H1 (cell line): ENCODE results near the gene MBTPS1. TPM values are rescaled to one million over a fixed set of nuclear protein-coding genes. Genes with fewer than 3 reads are reported as not detected.

Experiments
- RAD21 ChIP-seq, 2 experiments: IDR thresholded peaks in 1 of 2; conservative IDR thresholded peaks in 1 of 2; 2 replicates each; pipeline ENCODE4 v1.6.1; 2011; ENCODE audit warnings: low read depth in 2 of 2, low read length in 2 of 2, improper control_type of control experiment in 1 of 2, inconsistent platforms in 1 of 2, mild to moderate bottlenecking in 1 of 2, moderate library complexity in 1 of 2
- TAF7 ChIP-seq: optimal IDR thresholded peaks from 2 replicates; pipeline ENCODE3; 2011; ENCODE audit warnings: low read depth, mild to moderate bottlenecking, inconsistent platforms, low read length, moderate library complexity, borderline replicate concordance
- polyA plus RNA-seq, 7 experiments: library from polyadenylated mRNA; depleted of rRNA in 3 of 7; stranded (reverse) in 5 of 7; unstranded in 2 of 7; fragments of >200 nt in 5 of 7; fragments of 200-250 nt in 2 of 7; gene quantifications; 1 replicate in 5 of 7; 2 replicates in 1 of 7; 4 replicates in 1 of 7; pipeline versions ENCODE4 v1.2.1 to v1.2.3, GENCODE V29; 2011 to 2013; ENCODE audit warnings: missing spikeins in 2 of 7, mixed read lengths in 2 of 7
- total RNA-seq: library from RNA; stranded (reverse); fragmentation: NEBNext Ultra II Directional; extraction: Animal tissue kit (Norgen Biotek cat#: 25700); gene quantifications from 2 replicates; pipeline ENCODE4 v1.2.1, GENCODE V29; 2021

The MBTPS1 gene
- total and polyA plus RNA-seq, 2 of the 8 experiments (the other 6 are each of a cell fraction or from before 2014, with no cell fraction given): 30.6 to 53.3 TPM

- TF ChIP-seq TAF7 (no peak), RAD21 (IDR thresholded peaks at IDR 0.05 in 1 of 2, conservative IDR thresholded peaks at IDR 0.05 in 1 of 2; ENCODE audit: low read depth in 2 of 2, low read length in 2 of 2) (peak in 1 of 2 experiments; percentile 29; a peak in 2 of 4 replicates)
- TF ChIP-seq, all 59 proteins: peak for 4
Measured at GRCh38 chr16:84141143-84141670, 24.5 kb upstream of the MBTPS1 start (continued).
